Mesenchymal stem cell (in vitro differentiated cells and primary cell): ENCODE measurements around the gene RIN3.

Source experiments
- DNase-seq: peaks from one replicate; pipeline ENCODE4 v3.0.0-alpha.2; 2013
- H2AFZ ChIP-seq: one replicate; pipeline ENCODE4 v1.6.1; 2013; ENCODE audit warnings: low read depth, mild to moderate bottlenecking, control low read depth, inconsistent platforms, low read length, moderate library complexity
- H2AK5ac ChIP-seq: 2 replicates; pipeline ENCODE4 v1.6.1; 2013; ENCODE audit warnings: low read length, moderate library complexity, mild to moderate bottlenecking, inconsistent platforms; ENCODE audit not compliant: severe bottlenecking
- H2BK120ac ChIP-seq: one replicate; pipeline ENCODE4 v1.6.1; 2013; ENCODE audit warnings: low read depth, mild to moderate bottlenecking, inconsistent platforms, low read length, moderate library complexity
- H2BK12ac ChIP-seq, 2 experiments: one replicate each; pipeline ENCODE4 v1.6.1; 2013; ENCODE audit warnings: inconsistent platforms in 2 of 2, low read length in 2 of 2, mild to moderate bottlenecking in 2 of 2, moderate library complexity in 2 of 2, control low read depth in 1 of 2
- H2BK15ac ChIP-seq: one replicate; pipeline ENCODE4 v1.6.1; 2013; ENCODE audit warnings: mild to moderate bottlenecking, low read depth, inconsistent platforms; ENCODE audit not compliant: poor library complexity, severe bottlenecking
- H2BK5ac ChIP-seq: 2 replicates; pipeline ENCODE4 v1.6.1; 2013; ENCODE audit warnings: low read depth, mild to moderate bottlenecking, low read length, control low read depth, inconsistent platforms; ENCODE audit not compliant: poor library complexity, severe bottlenecking
- H3K14ac ChIP-seq, 2 experiments: one replicate each; pipeline ENCODE4 v1.6.1; 2013; ENCODE audit warnings: inconsistent platforms in 2 of 2, low read length in 2 of 2, control low read depth in 1 of 2, mild to moderate bottlenecking in 1 of 2, moderate library complexity in 1 of 2
- H3K18ac ChIP-seq, 2 experiments: one replicate each; pipeline ENCODE4 v1.6.1; 2013; ENCODE audit warnings: inconsistent platforms in 2 of 2, low read length in 2 of 2, control low read depth in 1 of 2, low read depth in 1 of 2, mild to moderate bottlenecking in 1 of 2
- H3K23ac ChIP-seq, 2 experiments: one replicate each; pipeline ENCODE4 v1.6.1; 2013; ENCODE audit warnings: inconsistent platforms in 2 of 2, low read length in 2 of 2, mild to moderate bottlenecking in 2 of 2, moderate library complexity in 2 of 2, control low read depth in 1 of 2
- H3K27ac ChIP-seq: 2 replicates; pipeline ENCODE4 v1.5.1; 2013; ENCODE audit warnings: mild to moderate bottlenecking, moderate library complexity, low read length, control low read depth, inconsistent platforms; ENCODE audit not compliant: poor library complexity, severe bottlenecking
- H3K27me3 ChIP-seq, 2 experiments: 2 replicates each; pipeline versions ENCODE4 v1.6.1 to v1.7.0; 2013; ENCODE audit warnings: low read length in 2 of 2, mild to moderate bottlenecking in 2 of 2, moderate library complexity in 2 of 2, control low read depth in 1 of 2, inconsistent platforms in 1 of 2; ENCODE audit not compliant: control insufficient read depth in 1 of 2, insufficient read depth in 1 of 2
- H3K36me3 ChIP-seq, 2 experiments: 2 replicates each; pipeline versions ENCODE4 v1.6.1 to v1.7.0; 2013; ENCODE audit warnings: low read length in 2 of 2, control low read depth in 1 of 2, inconsistent platforms in 1 of 2, low read depth in 1 of 2, mild to moderate bottlenecking in 1 of 2; ENCODE audit not compliant: insufficient read depth in 2 of 2, control insufficient read depth in 1 of 2
- H3K4ac ChIP-seq, 2 experiments: one replicate each; pipeline ENCODE4 v1.6.1; 2013; ENCODE audit warnings: inconsistent platforms in 2 of 2, low read length in 2 of 2, mild to moderate bottlenecking in 2 of 2, moderate library complexity in 2 of 2, control low read depth in 1 of 2, low read depth in 1 of 2
- H3K4me1 ChIP-seq: 2 replicates; pipeline ENCODE4 v1.6.1; 2013; ENCODE audit warnings: low read depth, low read length, control low read depth; ENCODE audit not compliant: control insufficient read depth, insufficient read depth
- H3K4me2 ChIP-seq: 2 replicates; pipeline ENCODE4 v1.6.1; 2013; ENCODE audit warnings: low read length, mild to moderate bottlenecking, inconsistent platforms; ENCODE audit not compliant: poor library complexity, severe bottlenecking
- H3K4me3 ChIP-seq, 2 experiments: 2 replicates each; pipeline versions ENCODE4 v1.5.1 to v1.7.0; 2013; ENCODE audit warnings: low read length in 2 of 2, mild to moderate bottlenecking in 2 of 2, control low read depth in 1 of 2, low read depth in 1 of 2; ENCODE audit not compliant: insufficient read depth in 1 of 2
- H3K79me1 ChIP-seq: replicated peaks from 2 replicates; pipeline ENCODE4 v1.6.1; 2013; ENCODE audit warnings: mild to moderate bottlenecking, control low read depth, low read length, inconsistent platforms; ENCODE audit not compliant: poor library complexity, severe bottlenecking
- H3K9ac ChIP-seq: 2 replicates; pipeline ENCODE4 v1.7.0; 2013; ENCODE audit warnings: mild to moderate bottlenecking, low read length, moderate library complexity
- H3K9me3 ChIP-seq: 2 replicates; pipeline ENCODE4 v1.7.0; 2013; ENCODE audit warnings: mild to moderate bottlenecking, low read length; ENCODE audit not compliant: control insufficient read depth
- H4K8ac ChIP-seq: one replicate; pipeline ENCODE4 v1.6.1; 2013; ENCODE audit warnings: inconsistent platforms, mild to moderate bottlenecking, low read length, moderate library complexity
- H4K91ac ChIP-seq: one replicate; pipeline ENCODE4 v1.6.1; 2013; ENCODE audit warnings: mild to moderate bottlenecking, low read length, inconsistent platforms
- WGBS: methylation state at CpG from one replicate; pipeline ENCODE4 v1.1.7; 2013; ENCODE audit warnings: mixed read lengths; 5-methylcytosine and 5-hydroxymethylcytosine counted together

RIN3 gene

GRCh38 chr14:92553438-92553837 lies 39.9 kb downstream of the RIN3 start:
- Histone ChIP-seq H3K27ac (peak overlapping the region; percentile 10), H2BK15ac (peak overlapping the region; percentile 15), H3K23ac (no peak overlapping the region), H2AK5ac (peak overlapping the region; percentile 85), H2BK5ac (no peak overlapping the region), H3K27me3 (no peaks in the 10 kb centered on the region), H3K18ac (peak overlapping the region in 1 of 2 experiments; percentile 11), H3K4me2 (no peak overlapping the region), H3K14ac (peak overlapping the region in 1 of 2 experiments; percentile 27), H3K79me1 (peaks cover 37% of the 10 kb centered on the region), H2AFZ (no peak overlapping the region), H3K36me3 (peaks cover 30% of the 10 kb centered on the region in 2 experiments), H3K4me1 (peaks cover 23% of the 10 kb centered on the region), H4K8ac (peak overlapping the region; percentile 10), H3K9ac (peak overlapping the region; percentile 74), H3K9me3 (no peaks in the 10 kb centered on the region), H2BK12ac (peak overlapping the region; percentile 33 to 51), H4K91ac (peak overlapping the region; percentile 65), H3K4me3 (no peak overlapping the region), H3K4ac (peak overlapping the region in 1 of 2 experiments; percentile 90), H2BK120ac (peak overlapping the region; percentile 64)
- peak; percentile 90 for DNase-seq
- WGBS, result 40% methylated on average over 10 of the region's 10 CpGs

GRCh38 chr14:92555465-92556111 lies 42.0 kb downstream of the RIN3 start:
- Histone ChIP-seq H3K36me3 (peaks cover 42 to 49% of the 10 kb centered on the region in 2 experiments), H3K9ac (no peak overlapping the region), H3K23ac (no peak overlapping the region), H3K4ac (no peak overlapping the region), H4K91ac (no peak overlapping the region), H4K8ac (no peak overlapping the region), H2BK5ac (no peak overlapping the region), H2BK15ac (no peak overlapping the region), H3K4me3 (no peak overlapping the region), H2AK5ac (no peak overlapping the region), H3K4me1 (peaks cover 19% of the 10 kb centered on the region), H3K79me1 (peaks cover 33% of the 10 kb centered on the region), H2BK120ac (no peak overlapping the region), H2AFZ (no peak overlapping the region), H2BK12ac (no peak overlapping the region), H3K27ac (no peak overlapping the region), H3K27me3 (no peaks in the 10 kb centered on the region), H3K9me3 (no peaks in the 10 kb centered on the region), H3K4me2 (no peak overlapping the region), H3K14ac (no peak overlapping the region), H3K18ac (no peak overlapping the region)
- DNase-seq, result no peak
- WGBS, result 96% methylated on average over 11 of the region's 13 CpGs

- Histone ChIP-seq H3K4me1 (peaks cover 19% of the 10 kb centered on the region), H4K91ac (no peak overlapping the region), H2BK120ac (no peak overlapping the region), H3K27ac (no peak overlapping the region), H2BK12ac (no peak overlapping the region), H3K14ac (no peak overlapping the region), H3K27me3 (no peaks in the 10 kb centered on the region), H2BK5ac (no peak overlapping the region), H3K18ac (no peak overlapping the region), H3K4me3 (no peak overlapping the region), H3K4me2 (no peak overlapping the region), H3K79me1 (peaks cover 33% of the 10 kb centered on the region), H3K9me3 (no peaks in the 10 kb centered on the region), H2AK5ac (no peak overlapping the region), H2AFZ (no peak overlapping the region), H4K8ac (no peak overlapping the region), H3K9ac (no peak overlapping the region), H3K36me3 (peaks cover 42 to 53% of the 10 kb centered on the region in 2 experiments), H3K23ac (no peak overlapping the region), H3K4ac (no peak overlapping the region), H2BK15ac (no peak overlapping the region)
- 99% methylated on average over 2 of the region's 4 CpGs for WGBS
- DNase-seq, result no peak
These were observed 42.7 kb downstream of the RIN3 start for GRCh38 chr14:92556255-92556741.

- no peak overlapping the region for H2AFZ ChIP-seq
- no peak overlapping the region for H3K9ac ChIP-seq
- no peak overlapping the region for H4K8ac ChIP-seq
- no peak overlapping the region for H2BK12ac ChIP-seq
- H3K4me1 ChIP-seq, result peaks cover 19% of the 10 kb centered on the region
- H3K36me3 ChIP-seq, result peaks cover 42 to 60% of the 10 kb centered on the region in 2 experiments
- H3K79me1 ChIP-seq, result peaks cover 35% of the 10 kb centered on the region
- no peak overlapping the region for H3K23ac ChIP-seq
- WGBS, result 97% methylated on average over 16 of the region's 16 CpGs
- no peak for DNase-seq
- no peak overlapping the region for H4K91ac ChIP-seq
- H3K14ac ChIP-seq, result no peak overlapping the region
- no peak overlapping the region for H3K4me3 ChIP-seq
- H2BK15ac ChIP-seq, result no peak overlapping the region
- H3K27me3 ChIP-seq, result no peaks in the 10 kb centered on the region
- no peak overlapping the region for H3K18ac ChIP-seq
- no peak overlapping the region for H2AK5ac ChIP-seq
- no peak overlapping the region for H3K4ac ChIP-seq
- H3K9me3 ChIP-seq, result no peaks in the 10 kb centered on the region
- H3K4me2 ChIP-seq, result no peak overlapping the region
- H2BK5ac ChIP-seq, result no peak overlapping the region
- no peak overlapping the region for H3K27ac ChIP-seq
- H2BK120ac ChIP-seq, result no peak overlapping the region
These were observed 43.4 kb downstream of the RIN3 start for GRCh38 chr14:92556863-92557543.
